H9 (cell line): ENCODE data around the gene DLG1. TPM values are rescaled to one million over a fixed set of nuclear protein-coding genes. Genes with fewer than 3 reads are reported as not detected.

ENCODE experiments used
- DNase-seq: peaks from one replicate; pipeline ENCODE4 v3.0.0-alpha.2; 2017
- H2AFZ ChIP-seq: one replicate; pipeline ENCODE4 v1.6.1; 2013; ENCODE audit warnings: mild to moderate bottlenecking, low read length, control low read depth, moderate library complexity
- H2AK5ac ChIP-seq: 2 replicates; pipeline ENCODE4 v1.6.1; 2013; ENCODE audit warnings: low read length, control low read depth, mixed read lengths; ENCODE audit not compliant: insufficient read length
- H2BK120ac ChIP-seq: one replicate; pipeline ENCODE4 v1.6.1; 2013; ENCODE audit warnings: low read depth, mild to moderate bottlenecking, low read length, control low read depth, inconsistent platforms; ENCODE audit not compliant: poor library complexity, severe bottlenecking
- H2BK12ac ChIP-seq: 2 replicates; pipeline ENCODE4 v1.6.1; 2013; ENCODE audit warnings: low read length, control low read depth, mixed read lengths, low read depth; ENCODE audit not compliant: insufficient read length
- H2BK15ac ChIP-seq: 2 replicates; pipeline ENCODE4 v1.6.1; 2013; ENCODE audit warnings: low read depth, low read length, control low read depth
- H2BK20ac ChIP-seq: one replicate; pipeline ENCODE4 v1.6.1; 2013; ENCODE audit warnings: low read depth, mild to moderate bottlenecking, low read length, control low read depth, inconsistent platforms; ENCODE audit not compliant: poor library complexity, severe bottlenecking
- H2BK5ac ChIP-seq: 2 replicates; pipeline ENCODE4 v1.6.1; 2013; ENCODE audit warnings: low read length, control low read depth, mixed read lengths; ENCODE audit not compliant: insufficient read length
- H3K14ac ChIP-seq: 2 replicates; pipeline ENCODE4 v1.6.1; 2013; ENCODE audit warnings: low read length, control low read depth; ENCODE audit not compliant: insufficient read depth
- H3K18ac ChIP-seq: 2 replicates; pipeline ENCODE4 v1.6.1; 2013; ENCODE audit warnings: low read depth, mild to moderate bottlenecking, mixed read lengths, low read length, control low read depth; ENCODE audit not compliant: insufficient read length
- H3K23ac ChIP-seq: 2 replicates; pipeline ENCODE4 v1.6.1; 2013; ENCODE audit warnings: low read length, control low read depth, mixed read lengths, low read depth; ENCODE audit not compliant: insufficient read length
- H3K23me2 ChIP-seq: 2 replicates; pipeline ENCODE4 v1.6.1; 2013; ENCODE audit warnings: low read depth, mild to moderate bottlenecking, mixed read lengths, low read length, control low read depth; ENCODE audit not compliant: insufficient read length, poor library complexity, severe bottlenecking
- H3K27ac ChIP-seq: 2 replicates; pipeline ENCODE4 v1.5.1; 2013; ENCODE audit warnings: low read length, control low read depth, mixed read lengths, low read depth; ENCODE audit not compliant: insufficient read length
- H3K27me3 ChIP-seq: 2 replicates; pipeline ENCODE4 v1.6.1; 2013; ENCODE audit warnings: low read length, control low read depth, inconsistent platforms; ENCODE audit not compliant: insufficient read depth
- H3K4ac ChIP-seq: 2 replicates; pipeline ENCODE4 v1.6.1; 2013; ENCODE audit warnings: low read depth, mild to moderate bottlenecking, control low read depth, inconsistent platforms, low read length, moderate library complexity
- H3K4me1 ChIP-seq: 2 replicates; pipeline ENCODE4 v1.6.1; 2013; ENCODE audit warnings: low read length, control low read depth, inconsistent platforms; ENCODE audit not compliant: insufficient read depth
- H3K4me2 ChIP-seq: 2 replicates; pipeline ENCODE4 v1.6.1; 2013; ENCODE audit warnings: low read length, control low read depth, mixed read lengths; ENCODE audit not compliant: insufficient read length, insufficient read depth
- H3K56ac ChIP-seq: 2 replicates; pipeline ENCODE4 v1.6.1; 2013; ENCODE audit warnings: low read depth, mild to moderate bottlenecking, mixed read lengths, low read length, control low read depth; ENCODE audit not compliant: insufficient read length
- H3K79me1 ChIP-seq: 2 replicates; pipeline ENCODE4 v1.6.1; 2013; ENCODE audit warnings: low read depth, mild to moderate bottlenecking, moderate library complexity, low read length, control low read depth, inconsistent platforms; ENCODE audit not compliant: insufficient read depth, poor library complexity, severe bottlenecking
- H3K79me2 ChIP-seq: 2 replicates; pipeline ENCODE4 v1.6.1; 2013; ENCODE audit warnings: low read length, control low read depth, inconsistent platforms; ENCODE audit not compliant: insufficient read depth
- H3K9ac ChIP-seq: 2 replicates; pipeline ENCODE4 v1.6.1; 2013; ENCODE audit warnings: low read length, control low read depth, mixed read lengths; ENCODE audit not compliant: insufficient read length; ENCODE audit errors: extremely low read depth
- H3K9me3 ChIP-seq: one replicate; pipeline ENCODE4 v1.6.1; 2013; ENCODE audit warnings: low read depth, low read length, inconsistent platforms; ENCODE audit not compliant: control insufficient read depth
- H3T11ph ChIP-seq: one replicate; pipeline ENCODE4 v1.6.1; 2013; ENCODE audit warnings: mild to moderate bottlenecking, low read length, control low read depth, inconsistent platforms
- H4K20me1 ChIP-seq: one replicate; pipeline ENCODE4 v1.6.1; 2013; ENCODE audit not compliant: control insufficient read depth, insufficient read length, insufficient read depth
- H4K5ac ChIP-seq: 2 replicates; pipeline ENCODE4 v1.6.1; 2013; ENCODE audit warnings: low read depth, mild to moderate bottlenecking, mixed read lengths, low read length, control low read depth; ENCODE audit not compliant: insufficient read length
- H4K8ac ChIP-seq: replicated peaks from 2 replicates; pipeline ENCODE4 v1.6.1; 2013; ENCODE audit warnings: low read length, control low read depth, mixed read lengths, low read depth; ENCODE audit not compliant: insufficient read length
- H4K91ac ChIP-seq: 2 replicates; pipeline ENCODE4 v1.6.1; 2013; ENCODE audit warnings: low read depth, mild to moderate bottlenecking, moderate library complexity, mixed read lengths, low read length, control low read depth; ENCODE audit not compliant: insufficient read length
- H3K27ac Mint-ChIP-seq, 3 experiments: 2 replicates in 2 of 3; 3 replicates in 1 of 3; pipeline ENCODE4 v1.8.0; 2020 to 2021; ENCODE audit warnings: mixed read lengths in 3 of 3, mild to moderate bottlenecking in 1 of 3, moderate library complexity in 1 of 3
- H3K27me3 Mint-ChIP-seq: 2 replicates; pipeline ENCODE4 v1.8.0; 2021; ENCODE audit warnings: low read depth, mild to moderate bottlenecking, moderate library complexity, mixed read lengths
- H3K36me3 Mint-ChIP-seq, 3 experiments: 2 replicates in 2 of 3; 3 replicates in 1 of 3; pipeline ENCODE4 v1.8.0; 2020 to 2021; ENCODE audit warnings: low read depth in 3 of 3, mixed read lengths in 3 of 3; ENCODE audit not compliant: insufficient read depth in 1 of 3
- H3K4me1 Mint-ChIP-seq, 2 experiments: 2 replicates each; pipeline ENCODE4 v1.8.0; 2020; ENCODE audit warnings: mixed read lengths in 2 of 2
- H3K4me3 Mint-ChIP-seq, 2 experiments: 2 replicates in 1 of 2; 3 replicates in 1 of 2; pipeline ENCODE4 v1.8.0; 2020 to 2021; ENCODE audit warnings: mild to moderate bottlenecking in 2 of 2, mixed read lengths in 2 of 2, moderate library complexity in 1 of 2
- H3K9me3 Mint-ChIP-seq, 2 experiments: 2 replicates in 1 of 2; 3 replicates in 1 of 2; pipeline ENCODE4 v1.8.0; 2020; ENCODE audit warnings: mild to moderate bottlenecking in 2 of 2, mixed read lengths in 2 of 2, moderate library complexity in 1 of 2
- CTCF ChIP-seq: fragments of 200-600 bp; sonication (generic); conservative IDR thresholded peaks from 3 replicates; pipeline ENCODE4 v1.8.0; 2021; ENCODE audit warnings: antibody characterized with exemption, mild to moderate bottlenecking
- WGBS: extraction: QIAGEN DNeasy Blood & Tissue Kit; methylation state at CpG from one replicate; pipeline ENCODE4 v1.1.7; 2013; ENCODE audit warnings: missing lambda C conversion rate, low lambda C conversion rate, mixed read lengths; ENCODE audit not compliant: insufficient read length; ENCODE audit errors: extremely low coverage; 5-methylcytosine and 5-hydroxymethylcytosine counted together
- total RNA-seq: library from RNA; stranded (reverse); gene quantifications from 2 replicates; pipeline ENCODE4 v1.2.1, GENCODE V29; 2021

Gene DLG1
- total RNA-seq, 1 experiment from 2014 or later = 84.1 TPM

DNA sequence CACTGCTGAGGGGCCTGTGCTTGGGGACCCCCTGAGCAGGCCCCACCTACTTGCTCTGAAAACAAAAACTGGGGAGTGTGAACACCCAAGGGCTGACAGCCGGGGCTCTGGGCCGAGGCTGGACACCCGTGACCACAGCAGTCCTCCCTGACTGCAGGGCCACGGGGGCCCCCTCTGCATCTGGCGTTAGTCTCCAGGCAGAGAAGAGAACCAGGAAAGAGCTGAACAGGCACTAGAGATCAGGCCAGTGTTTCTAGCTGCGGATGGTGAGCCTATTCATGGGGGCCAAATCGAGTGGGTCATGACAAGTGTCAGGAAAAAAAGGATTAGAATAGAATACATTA lies 285.9 kb downstream of the DLG1 start:
- Mint-ChIP-seq H3K9me3 (no peaks in the 10 kb centered on the region), H3K4me1 (peaks cover 0 to 3% of the 10 kb centered on the region in 2 experiments; a peak in 1 of 4 replicates), H3K27ac (no peak overlapping the region), H3K36me3 (no peaks in the 10 kb centered on the region), H3K4me3 (no peak overlapping the region), H3K27me3 (peaks cover 3% of the 10 kb centered on the region)
- Histone ChIP-seq H3K4me2 (no peak overlapping the region), H2BK20ac (no peak overlapping the region), H4K8ac (no peak overlapping the region), H3K56ac (no peak overlapping the region), H3K79me2 (no peaks in the 10 kb centered on the region), H3K23me2 (no peaks in the 10 kb centered on the region), H2BK12ac (no peak overlapping the region), H3K4ac (no peak overlapping the region), H2BK5ac (no peak overlapping the region), H3K27me3 (no peaks in the 10 kb centered on the region), H4K91ac (no peak overlapping the region), H3K18ac (no peak overlapping the region), H3K27ac (no peak overlapping the region), H4K20me1 (no peaks in the 10 kb centered on the region), H2BK15ac (no peak overlapping the region), H3K23ac (no peak overlapping the region), H2BK120ac (no peak overlapping the region), H3K79me1 (no peaks in the 10 kb centered on the region), H3T11ph (no peak overlapping the region), H2AK5ac (no peak overlapping the region), H2AFZ (no peak overlapping the region), H3K9me3 (no peaks in the 10 kb centered on the region), H3K4me1 (no peaks in the 10 kb centered on the region), H3K14ac (no peak overlapping the region), H4K5ac (no peak overlapping the region), H3K9ac (no peak overlapping the region)
- no peak for DNase-seq
- no peak for TF ChIP-seq CTCF
- WGBS = no CpG with 5 or more reads among the region's 7 CpGs
